H1 (cell line): ENCODE data around the gene AHRR. TPM values are rescaled to one million over a fixed set of nuclear protein-coding genes. Genes with fewer than 3 reads are reported as not detected.

Source experiments
- CTCF ChIA-PET: fragments of 300-600 bp; sonication (Branson Sonifier 250); formaldehyde crosslinking; loops from one replicate; lab custom pipeline; 2021; ENCODE audit not compliant: partially characterized antibody; lab: Charles Lee
- POLR2A ChIA-PET: fragments of 300-600 bp; sonication (Branson Sonifier 250); formaldehyde crosslinking; loops from one replicate; lab custom pipeline; 2021; ENCODE audit warnings: inconsistent platforms; ENCODE audit not compliant: partially characterized antibody; lab: Charles Lee
- DNase-seq, 2 experiments: peaks; one replicate each; pipeline versions ENCODE4 v3.0.0 to v3.0.0-alpha.2; 2010 to 2022; ENCODE audit warnings: low spot score in 2 of 2, low read depth in 1 of 2, mixed read lengths in 1 of 2
- FAIRE-seq: peaks from 2 replicates; lab custom pipeline; 2011; peaks lifted over from hg19 to GRCh38; lab: Jason Lieb, UNC
- H2AFZ ChIP-seq: 2 replicates; pipeline ENCODE4 v1.8.1; 2012; ENCODE audit warnings: low read length, inconsistent platforms
- H2AK5ac ChIP-seq: 2 replicates; pipeline ENCODE4 v1.6.1; 2013; ENCODE audit warnings: low read depth, low read length
- H2BK120ac ChIP-seq: replicated peaks from 2 replicates; pipeline ENCODE3; 2013; ENCODE audit warnings: low read depth, low read length, inconsistent platforms
- H2BK12ac ChIP-seq: 2 replicates; pipeline ENCODE4 v1.6.1; 2013; ENCODE audit warnings: low read depth, low read length
- H2BK15ac ChIP-seq: 2 replicates; pipeline ENCODE4 v1.6.1; 2013; ENCODE audit warnings: low read length
- H2BK20ac ChIP-seq: 2 replicates; pipeline ENCODE4 v1.6.1; 2013; ENCODE audit warnings: low read length
- H2BK5ac ChIP-seq: 2 replicates; pipeline ENCODE4 v1.6.1; 2013; ENCODE audit warnings: low read depth, low read length
- H3K14ac ChIP-seq: 2 replicates; pipeline ENCODE4 v1.6.1; 2013; ENCODE audit warnings: inconsistent platforms; ENCODE audit not compliant: insufficient read length
- H3K18ac ChIP-seq: 2 replicates; pipeline ENCODE4 v1.6.1; 2013; ENCODE audit warnings: low read length; ENCODE audit errors: extremely low read depth
- H3K23ac ChIP-seq: 2 replicates; pipeline ENCODE4 v1.6.1; 2013; ENCODE audit warnings: inconsistent platforms; ENCODE audit not compliant: insufficient read length
- H3K23me2 ChIP-seq: 2 replicates; pipeline ENCODE4 v1.6.1; 2013; ENCODE audit warnings: low read depth, low read length
- H3K27ac ChIP-seq: 2 replicates; pipeline ENCODE4 v1.6.1; 2011; ENCODE audit warnings: low read depth, low read length, inconsistent platforms
- H3K27me3 ChIP-seq, 4 experiments: replicated peaks in 1 of 4; 1 replicate in 1 of 4; 2 replicates in 3 of 4; pipeline versions ENCODE4 v1.6.1 to v1.8.1; 2011 to 2013; ENCODE audit warnings: low read length in 3 of 4, mild to moderate bottlenecking in 3 of 4, inconsistent platforms in 2 of 4, mixed read lengths in 2 of 4, moderate library complexity in 1 of 4; ENCODE audit not compliant: control insufficient read depth in 3 of 4, insufficient read depth in 3 of 4; ENCODE audit errors: extremely low read depth in 1 of 4
- H3K36me3 ChIP-seq, 4 experiments: 2 replicates each; pipeline versions ENCODE4 v1.6.1 to v1.8.1; 2011 to 2013; ENCODE audit warnings: mild to moderate bottlenecking in 4 of 4, low read length in 3 of 4, moderate library complexity in 2 of 4, control low read depth in 1 of 4, inconsistent platforms in 1 of 4; ENCODE audit not compliant: insufficient read depth in 4 of 4, control insufficient read depth in 2 of 4
- H3K4ac ChIP-seq: replicated peaks from 2 replicates; pipeline ENCODE3; 2013; ENCODE audit warnings: low read length, low read depth, mixed read lengths, inconsistent platforms; ENCODE audit not compliant: insufficient read length
- H3K4me1 ChIP-seq, 4 experiments: replicated peaks in 1 of 4; 1 replicate in 1 of 4; 2 replicates in 3 of 4; pipeline versions ENCODE4 v1.6.1 to v1.8.1; 2011 to 2013; ENCODE audit warnings: low read length in 3 of 4, inconsistent platforms in 2 of 4, mixed read lengths in 1 of 4; ENCODE audit not compliant: insufficient read depth in 4 of 4, control insufficient read depth in 3 of 4
- H3K4me2 ChIP-seq, 2 experiments: 2 replicates each; pipeline versions ENCODE4 v1.6.1 to v1.8.1; 2011 to 2013; ENCODE audit warnings: low read depth in 2 of 2, low read length in 2 of 2, control low read depth in 1 of 2, inconsistent platforms in 1 of 2, mild to moderate bottlenecking in 1 of 2; ENCODE audit not compliant: insufficient read depth in 1 of 2
- H3K4me3 ChIP-seq, 4 experiments: fragments of 200-600, 300-600 bp in 1 of 4; sonication (generic), shearing (Covaris generic), sonication (Bioruptor Twin) in 1 of 4; 2 replicates each; pipeline versions ENCODE4 v1.5.1 to v1.8.1; 2011 to 2016; ENCODE audit warnings: low read length in 4 of 4, low read depth in 3 of 4, control low read depth in 2 of 4, inconsistent platforms in 2 of 4, mild to moderate bottlenecking in 2 of 4, mixed read lengths in 1 of 4, moderate library complexity in 1 of 4; ENCODE audit not compliant: insufficient read depth in 2 of 4; ENCODE audit errors: extremely low read depth in 1 of 4
- H3K56ac ChIP-seq: replicated peaks from 2 replicates; pipeline ENCODE3; 2013; ENCODE audit warnings: low read depth, mild to moderate bottlenecking, mixed read lengths, low read length, inconsistent platforms; ENCODE audit not compliant: insufficient read length
- H3K79me1 ChIP-seq: 2 replicates; pipeline ENCODE4 v1.6.1; 2013; ENCODE audit warnings: low read depth, low read length, control low read depth
- H3K79me2 ChIP-seq, 2 experiments: 2 replicates each; pipeline versions ENCODE4 v1.6.1 to v1.8.1; 2012 to 2013; ENCODE audit warnings: low read length in 2 of 2, mild to moderate bottlenecking in 2 of 2, inconsistent platforms in 1 of 2; ENCODE audit not compliant: insufficient read depth in 2 of 2, control insufficient read depth in 1 of 2
- H3K9ac ChIP-seq, 4 experiments: replicated peaks in 1 of 4; 1 replicate in 1 of 4; 2 replicates in 3 of 4; pipeline versions ENCODE4 v1.6.1 to v1.8.1; 2011 to 2013; ENCODE audit warnings: low read depth in 3 of 4, low read length in 3 of 4, control low read depth in 2 of 4, mild to moderate bottlenecking in 2 of 4, moderate library complexity in 2 of 4, inconsistent platforms in 1 of 4; ENCODE audit errors: extremely low read depth in 1 of 4
- H3K9me3 ChIP-seq, 2 experiments: 2 replicates each; pipeline versions ENCODE4 v1.6.1 to v1.8.1; 2012 to 2013; ENCODE audit warnings: mild to moderate bottlenecking in 2 of 2, moderate library complexity in 2 of 2, control low read depth in 1 of 2, inconsistent platforms in 1 of 2, low read depth in 1 of 2, low read length in 1 of 2, mixed read lengths in 1 of 2; ENCODE audit not compliant: insufficient read depth in 2 of 2
- H4K20me1 ChIP-seq, 2 experiments: replicated peaks in 1 of 2; 2 replicates each; pipeline versions ENCODE3 to v1.8.1; 2011 to 2013; ENCODE audit warnings: inconsistent platforms in 2 of 2, low read length in 2 of 2, mild to moderate bottlenecking in 1 of 2; ENCODE audit not compliant: insufficient read depth in 2 of 2, control insufficient read depth in 1 of 2
- H4K5ac ChIP-seq: 2 replicates; pipeline ENCODE4 v1.6.1; 2013; ENCODE audit warnings: low read length, low read depth, mixed read lengths, inconsistent platforms; ENCODE audit not compliant: insufficient read length
- H4K8ac ChIP-seq: 2 replicates; pipeline ENCODE4 v1.8.0; 2013; ENCODE audit warnings: mild to moderate bottlenecking, moderate library complexity, low read length, inconsistent platforms; ENCODE audit not compliant: insufficient read depth; ENCODE audit errors: extremely low read depth
- H4K91ac ChIP-seq: replicated peaks from 2 replicates; pipeline ENCODE3; 2013; ENCODE audit warnings: low read length, mixed read lengths, inconsistent platforms; ENCODE audit not compliant: insufficient read length
- CEBPB ChIP-seq: IDR thresholded peaks from 2 replicates; pipeline ENCODE4 v1.6.1; 2012; ENCODE audit warnings: low read depth, low read length
- EZH2 ChIP-seq: fragments of 200-600 bp; sonication (generic); IDR thresholded peaks from 2 replicates; pipeline ENCODE4 v1.7.1; 2012; ENCODE audit warnings: low read depth, mild to moderate bottlenecking, moderate library complexity, low read length, inconsistent platforms; ENCODE audit not compliant: severe bottlenecking
- MAFK ChIP-seq: IDR thresholded peaks from 2 replicates; pipeline ENCODE4 v1.6.1; 2012; ENCODE audit warnings: low read depth, mild to moderate bottlenecking, improper control_type of control experiment, low read length
- TEAD4 ChIP-seq: IDR thresholded peaks from 2 replicates; pipeline ENCODE4 v1.6.1; 2012; ENCODE audit warnings: low read depth, low read length, inconsistent platforms, mixed read lengths
- WGBS, 2 experiments: shearing (Covaris generic) in 1 of 2; methylation state at CpG; one replicate each; pipeline versions ENCODE4 v1.1.6 to v1.1.7; 2013 to 2015; ENCODE audit warnings: low lambda C conversion rate in 2 of 2, mixed read lengths in 2 of 2, inconsistent platforms in 1 of 2, low coverage in 1 of 2, missing lambda C conversion rate in 1 of 2; ENCODE audit not compliant: insufficient replicate concordance in 2 of 2, insufficient coverage in 1 of 2, insufficient read length in 1 of 2; ENCODE audit errors: extremely low coverage in 1 of 2, missing lambda C conversion rate in 1 of 2; 5-methylcytosine and 5-hydroxymethylcytosine counted together
- polyA plus RNA-seq, 7 experiments: library from polyadenylated mRNA; depleted of rRNA in 3 of 7; stranded (reverse) in 5 of 7; unstranded in 2 of 7; fragments of >200 nt in 5 of 7; fragments of 200-250 nt in 2 of 7; gene quantifications; 1 replicate in 5 of 7; 2 replicates in 1 of 7; 4 replicates in 1 of 7; pipeline versions ENCODE4 v1.2.1 to v1.2.3, GENCODE V29; 2011 to 2013; ENCODE audit warnings: missing spikeins in 2 of 7, mixed read lengths in 2 of 7
- total RNA-seq: library from RNA; stranded (reverse); fragmentation: NEBNext Ultra II Directional; extraction: Animal tissue kit (Norgen Biotek cat#: 25700); gene quantifications from 2 replicates; pipeline ENCODE4 v1.2.1, GENCODE V29; 2021
- TF ChIP-seq, protein P1 (sequence below): IDR thresholded peaks from 2 replicates; pipeline ENCODE4 v1.6.1; 2011; ENCODE audit warnings: low read depth, mild to moderate bottlenecking, low read length; ENCODE audit not compliant: insufficient read depth

Gene AHRR
- total and polyA plus RNA-seq, 2 of the 8 experiments (the other 6 are each of a cell fraction or from before 2014, with no cell fraction given) = 0.41 to 0.80 TPM

DNA sequence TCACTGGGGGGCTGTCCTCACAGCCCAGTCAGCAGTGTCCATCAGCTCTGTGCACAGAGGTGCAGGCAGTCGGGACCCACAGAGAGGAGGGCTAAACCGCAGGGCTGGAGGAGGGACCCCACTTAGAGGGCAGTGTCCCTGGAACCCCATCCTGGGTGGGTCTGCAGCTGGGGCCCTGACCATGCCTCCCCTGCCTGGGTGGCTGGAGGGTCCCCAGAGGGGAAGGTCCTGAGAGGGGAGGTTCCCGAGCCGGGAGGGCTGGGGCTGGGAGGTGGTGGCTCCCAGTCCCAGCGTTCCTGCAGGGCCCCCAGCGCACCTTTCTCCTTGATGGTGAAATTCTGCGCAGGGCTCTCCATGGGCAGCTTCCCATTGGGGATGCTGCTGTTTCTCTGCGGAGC lies 154.2 kb downstream of the AHRR start:
- no peak overlapping the region for H4K91ac ChIP-seq
- no peak overlapping the region for H3K14ac ChIP-seq
- peaks cover 0 to 11% (median 6%) of the 10 kb centered on the region in 4 experiments; a peak in 4 of 7 replicates for H3K4me1 ChIP-seq
- H2BK15ac ChIP-seq = no peak overlapping the region
- H4K5ac ChIP-seq = no peak overlapping the region
- H3K4me2 ChIP-seq = peak overlapping the region in 1 of 2 experiments; percentile 44; a peak in 1 of 4 replicates
- H3K23ac ChIP-seq = no peak overlapping the region
- no peak overlapping the region for H2AFZ ChIP-seq
- H3K4me3 ChIP-seq = no peak overlapping the region; a peak in 1 of 8 replicates
- no peak overlapping the region for H2AK5ac ChIP-seq
- no peak overlapping the region for H3K4ac ChIP-seq
- no peak overlapping the region for H2BK5ac ChIP-seq
- FAIRE-seq = no peak
- H2BK12ac ChIP-seq = 0 out of 2 replicates have a peak overlapping the region, but pooled peaks have one; percentile 27
- H3K79me1 ChIP-seq = no peaks in the 10 kb centered on the region; the same call in 1 of the 2 replicates
- POLR2A ChIA-PET = interaction anchor here (1.5 to 1.6 kb wide), 2 partner anchors 17 to 19 kb away, joined by 4 to 6 read pairs; no protein-coding TSS in a partner anchor
- H3K9me3 ChIP-seq = no peaks in the 10 kb centered on the region
- H4K20me1 ChIP-seq = peaks cover 4 to 21% of the 10 kb centered on the region in 2 experiments
- H2BK20ac ChIP-seq = no peak overlapping the region
- no peak overlapping the region for H3K56ac ChIP-seq
- H3K27me3 ChIP-seq = peaks cover 13 to 35% (median 28%) of the 10 kb centered on the region in 4 experiments
- no peak overlapping the region for H2BK120ac ChIP-seq
- WGBS, 2 experiments = 74% methylated on average over 6 of the region's 8 CpGs; no CpG with 5 or more reads in 1 of the 2 experiments
- no peak overlapping the region for H3K9ac ChIP-seq
- no peaks in the 10 kb centered on the region for H3K79me2 ChIP-seq
- no peak overlapping the region for H3K18ac ChIP-seq
- H3K23me2 ChIP-seq = peaks cover 15% of the 10 kb centered on the region; the same call in 1 of the 2 replicates
- CTCF ChIA-PET = interaction anchor here (1.2 to 1.4 kb wide), 2 partner anchors 34 to 47 kb away, joined by 3 to 4 read pairs; no protein-coding TSS in a partner anchor
- DNase-seq = no peak
- no peaks in the 10 kb centered on the region for H3K36me3 ChIP-seq
- no peak overlapping the region; the same call in 1 of the 2 replicates for H4K8ac ChIP-seq
- TF ChIP-seq, protein P1, sequence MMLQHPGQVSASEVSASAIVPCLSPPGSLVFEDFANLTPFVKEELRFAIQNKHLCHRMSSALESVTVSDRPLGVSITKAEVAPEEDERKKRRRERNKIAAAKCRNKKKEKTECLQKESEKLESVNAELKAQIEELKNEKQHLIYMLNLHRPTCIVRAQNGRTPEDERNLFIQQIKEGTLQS = no peak
- TF ChIP-seq EZH2 = no peak
- no peak for TF ChIP-seq MAFK
- no peak for TF ChIP-seq TEAD4
- TF ChIP-seq CEBPB = no peak
- H3K27ac ChIP-seq = no peak overlapping the region
